GM18951 (cell line): ENCODE data around the gene INPP5F.
"Not testable (repeated sequence)": the region's sequence is repeated elsewhere in the genome, so short reads cannot be mapped to it uniquely, and the experiment has no call there.

Experiments used
- POLR2A ChIP-seq: IDR thresholded peaks from 4 replicates; pipeline ENCODE4 v1.6.1; 2011; ENCODE audit warnings: mild to moderate bottlenecking; ENCODE audit not compliant: insufficient read length, insufficient read depth; ENCODE audit errors: extremely low read depth
- in situ Hi-C: fragments of 300-500 bp; cut with MboI; formaldehyde crosslinking; loops from one replicate; pipeline ENCODE4 v1.12.0; 2022; ENCODE audit warnings: low sequenced_read_pairs, mixed read lengths, inconsistent platforms; ENCODE audit not compliant: unreplicated experiment

Gene INPP5F

DNA sequence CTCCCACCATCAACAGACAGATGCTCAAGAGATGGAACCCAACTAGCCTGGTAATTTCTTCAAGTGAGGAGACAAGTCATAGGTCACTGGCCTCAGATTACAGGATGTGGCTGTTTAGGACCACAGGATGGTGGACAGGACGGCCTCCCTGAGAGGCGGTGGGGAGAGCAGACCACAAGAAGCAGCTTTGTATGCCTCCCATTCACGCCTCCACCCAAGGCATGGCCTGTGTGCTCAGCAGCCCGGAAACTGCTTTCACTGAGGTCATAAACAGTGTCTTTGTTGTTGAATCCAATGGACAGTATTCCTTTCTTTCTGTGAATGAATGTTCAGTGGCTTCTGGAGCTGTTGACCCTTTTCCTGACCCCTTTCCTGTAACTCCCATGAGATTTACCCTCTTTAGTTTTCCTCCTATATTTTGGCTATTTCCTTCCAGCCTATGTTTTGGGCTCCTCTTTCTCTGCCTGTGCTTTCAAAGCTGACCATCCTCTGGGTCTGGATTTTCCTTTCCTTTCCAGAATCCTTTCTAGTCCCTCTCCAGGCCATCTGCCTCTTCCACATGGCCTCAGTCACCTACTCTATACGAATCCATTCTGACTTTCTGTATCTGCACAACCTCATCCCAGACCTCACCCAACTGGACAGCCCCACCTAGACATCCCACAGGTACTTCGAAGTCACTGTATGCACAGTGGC lies 32.4 kb upstream of the INPP5F start:
- TF ChIP-seq POLR2A = no peak
- in situ Hi-C loops = no loop called here

DNA sequence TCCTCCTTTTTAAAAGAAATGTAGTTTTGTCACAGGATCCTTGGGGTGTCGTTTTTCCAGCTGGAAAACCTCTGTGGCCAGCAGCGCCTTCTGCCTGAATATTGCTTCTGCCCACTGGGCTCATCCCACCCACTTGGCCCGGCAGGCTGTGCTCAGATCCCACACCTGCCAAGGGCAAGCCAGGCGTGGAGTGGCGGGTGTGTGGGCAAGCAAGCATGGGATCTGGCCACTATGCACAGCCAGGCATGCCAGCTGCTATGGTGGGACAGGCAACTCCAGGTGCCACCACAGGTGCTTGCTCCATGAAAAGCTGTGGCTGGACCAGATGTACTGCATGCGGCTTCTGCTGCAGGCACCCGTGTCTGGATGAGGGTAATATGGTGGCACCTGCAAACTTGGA lies 31.2 kb upstream of the INPP5F start:
- in situ Hi-C loops = no loop called here
- TF ChIP-seq POLR2A = no peak

DNA sequence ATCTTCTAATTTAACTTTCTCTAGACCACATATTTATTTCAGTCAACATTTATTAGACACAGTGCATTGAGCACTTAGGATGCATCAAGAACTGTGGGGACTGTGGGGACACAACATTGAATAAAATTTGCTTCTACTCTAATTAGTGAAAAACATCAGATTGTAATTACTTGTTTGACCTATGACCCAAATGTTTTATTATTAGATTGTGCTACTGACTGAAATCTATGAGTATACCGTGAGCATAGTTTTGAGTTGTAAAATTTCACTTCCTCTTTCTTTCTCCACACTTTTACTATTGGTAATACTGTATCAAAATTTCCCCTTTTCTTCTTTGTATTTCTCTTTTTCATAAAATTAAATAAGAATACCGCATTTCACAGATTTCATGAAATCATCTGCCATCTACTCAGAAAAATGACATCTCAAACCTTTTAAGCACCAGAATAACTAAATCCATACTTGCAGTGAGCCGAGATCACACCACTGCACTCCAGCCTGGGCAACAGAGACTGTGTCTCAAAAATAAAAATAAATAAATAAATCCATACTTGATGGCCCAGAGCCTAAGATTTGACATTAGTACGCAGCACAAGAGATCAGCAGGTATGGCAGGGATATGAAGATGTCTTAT lies 25.4 kb upstream of the INPP5F start:
- TF ChIP-seq POLR2A = no peak
- in situ Hi-C loops = no loop called here

DNA sequence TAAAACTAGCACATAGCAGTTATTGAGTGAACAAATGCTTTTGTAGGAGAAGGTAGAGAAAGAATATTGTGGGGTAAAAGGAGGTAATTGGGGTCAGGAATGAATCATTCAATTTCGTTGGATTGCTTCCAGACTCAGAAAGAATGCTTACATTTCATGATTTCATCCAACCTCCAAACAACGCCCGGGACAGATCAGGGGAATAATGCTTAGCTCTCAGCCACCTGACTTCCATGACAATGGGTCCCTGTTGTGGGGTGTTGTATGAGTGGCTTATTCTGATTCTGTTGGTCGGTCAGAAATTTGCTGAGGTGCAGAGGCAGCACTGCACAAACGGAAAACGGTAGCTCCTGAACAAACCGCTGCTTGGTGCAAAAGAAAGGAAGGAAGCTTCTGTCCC lies 24.0 kb upstream of the INPP5F start:
- TF ChIP-seq POLR2A = no peak
- in situ Hi-C loops = no loop called here

DNA sequence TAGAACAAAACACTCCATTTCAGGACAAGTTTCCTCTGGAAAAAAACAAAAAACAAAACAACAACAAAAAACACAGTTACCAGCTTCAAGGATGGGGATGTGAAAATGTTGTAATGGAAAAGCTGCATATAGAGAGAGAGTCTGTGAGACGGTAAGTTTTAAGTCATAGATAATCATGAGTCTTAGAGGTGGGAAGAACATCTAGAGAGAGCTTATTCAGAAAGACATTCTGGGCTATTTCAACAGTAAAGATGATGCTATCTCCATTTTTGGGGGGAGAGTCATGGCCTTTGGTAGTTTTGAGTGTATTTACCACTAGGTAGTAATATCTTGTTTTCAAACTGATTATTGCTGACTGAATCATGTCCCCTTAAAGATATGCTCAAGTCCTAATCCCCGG lies 23.3 kb upstream of the INPP5F start:
- in situ Hi-C loops = no loop called here
- no peak for TF ChIP-seq POLR2A

- in situ Hi-C loops = no loop called here
- TF ChIP-seq POLR2A = no peak
These were observed 21.8 kb upstream of the INPP5F start for GRCh38 chr10:119703903-119704508.

DNA sequence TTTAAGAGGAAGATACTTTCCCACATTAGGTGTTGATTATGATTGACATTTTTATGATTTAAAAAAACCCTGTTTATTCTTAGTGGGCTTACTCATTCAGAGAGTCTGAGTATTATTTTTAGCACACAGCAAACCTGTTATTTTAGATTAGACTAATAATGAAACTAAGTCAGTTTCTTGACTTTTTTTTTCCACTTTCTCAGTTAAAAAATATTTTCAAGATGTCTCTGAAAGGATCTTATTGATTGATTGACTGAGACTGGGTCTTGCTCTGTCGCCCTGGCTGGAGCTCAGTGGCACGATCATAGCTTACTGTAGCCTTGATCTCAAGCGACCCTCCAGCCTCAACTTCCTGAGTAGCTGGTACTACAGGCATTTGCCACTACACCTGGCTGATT lies 20.4 kb upstream of the INPP5F start:
- no peak for TF ChIP-seq POLR2A
- in situ Hi-C loops = no loop called here

DNA sequence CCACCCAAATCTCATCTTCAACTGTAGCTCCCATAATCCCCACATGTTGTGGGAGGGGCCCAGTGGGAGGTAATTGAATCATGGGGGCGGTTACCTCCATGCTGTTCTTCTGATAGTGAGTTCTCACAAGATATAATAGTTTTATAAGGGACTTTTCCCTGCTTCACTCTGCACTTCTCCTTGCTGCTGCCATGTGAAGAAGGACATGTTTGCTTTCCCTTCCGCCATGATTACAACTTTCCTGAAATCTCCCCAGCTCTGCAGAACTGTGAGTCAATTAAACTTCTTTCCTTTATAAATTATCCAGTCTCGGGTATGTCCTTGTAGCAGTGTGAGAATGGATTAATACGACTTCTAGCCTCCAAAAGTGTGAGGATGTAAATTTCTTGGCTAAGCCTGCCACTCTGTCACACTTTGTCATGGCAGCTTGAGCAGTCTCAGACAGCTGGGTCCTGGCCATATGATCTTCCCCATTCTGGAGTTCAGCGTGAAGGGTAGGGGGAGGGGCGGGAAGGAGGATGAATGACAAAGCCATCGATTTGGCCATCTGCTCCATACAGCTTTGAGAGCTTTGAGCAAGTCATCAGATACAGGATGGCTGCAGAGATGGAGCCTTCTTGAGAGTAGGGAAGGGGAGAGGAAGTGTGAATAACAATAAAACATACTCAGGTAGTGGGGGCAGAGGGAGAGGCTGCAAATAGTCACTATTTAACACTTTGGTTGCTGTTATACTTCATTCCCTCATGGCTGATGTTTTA lies 19.1 kb upstream of the INPP5F start:
- no peak for TF ChIP-seq POLR2A
- in situ Hi-C loops = no loop called here

DNA sequence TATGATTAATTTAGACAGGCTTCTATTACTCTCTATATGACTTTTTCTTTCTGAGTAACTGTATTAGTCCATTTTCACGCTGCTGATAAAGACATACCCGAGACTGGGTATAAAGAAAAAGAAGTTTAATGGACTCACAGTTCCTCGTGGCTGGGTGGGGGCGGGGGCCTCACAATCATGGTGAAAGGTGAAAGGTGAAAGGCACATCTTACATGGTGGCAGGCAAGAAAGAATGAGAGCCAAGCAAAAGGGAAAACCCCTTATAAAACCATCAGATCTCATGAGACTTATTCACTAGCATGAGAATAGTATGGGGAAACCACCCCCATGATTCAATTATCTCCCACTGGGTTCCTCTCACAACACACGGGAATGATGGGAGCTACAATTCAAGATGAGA lies 18.5 kb upstream of the INPP5F start:
- in situ Hi-C loops = not testable (repeated sequence)

- in situ Hi-C loops = not testable (repeated sequence)
These were observed 14.9 kb upstream of the INPP5F start for GRCh38 chr10:119710935-119711334.

DNA sequence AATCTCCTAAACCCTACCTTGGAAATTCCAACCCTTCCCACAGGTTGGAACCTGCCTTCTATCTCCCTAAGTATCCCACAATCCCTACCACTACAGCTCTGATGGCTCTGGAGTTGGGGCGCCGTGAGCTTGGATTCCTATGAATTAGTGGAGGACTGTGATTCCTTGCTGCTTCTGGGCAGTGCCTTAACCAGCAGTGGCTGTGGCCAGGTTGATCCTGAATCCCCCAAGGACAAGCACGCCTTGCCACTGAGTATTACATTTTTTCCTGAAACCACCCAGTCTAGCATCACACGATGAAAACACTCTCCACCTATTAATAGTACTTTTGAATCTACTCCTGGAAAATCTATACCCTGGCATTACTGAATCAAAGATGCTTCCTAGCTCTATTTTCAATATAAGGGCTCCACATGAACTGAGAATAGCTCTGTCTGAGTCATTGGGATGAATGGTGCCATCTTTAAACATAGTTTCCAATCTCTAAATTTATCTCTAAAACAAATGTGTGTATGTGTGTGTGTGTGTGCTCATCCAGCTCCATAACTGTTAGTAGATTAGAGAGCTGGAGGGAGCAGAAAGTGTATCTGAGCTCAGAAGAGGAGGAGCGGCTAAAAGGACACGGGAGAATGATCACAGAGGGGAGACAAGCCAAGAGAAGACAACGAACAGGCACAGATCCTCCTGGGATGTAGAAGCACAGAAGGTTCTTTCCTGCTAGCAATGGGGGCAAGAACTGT lies 11.9 kb upstream of the INPP5F start:
- no peak for TF ChIP-seq POLR2A

GRCh38 chr10:119714484-119714816 lies 11.4 kb upstream of the INPP5F start:
- TF ChIP-seq POLR2A = no peak
- in situ Hi-C loops = no loop called here

More for the DNA sequence above, 11.9 kb upstream of the INPP5F start:
- in situ Hi-C loops = no loop called here
